LoVo (cell line): ENCODE measurements around the gene HLF.
A peak's percentile ranks its signal among the peaks of the same experiment; 100 is the strongest.

ENCODE experiments used
- DNase-seq: peaks from one replicate; pipeline ENCODE4 v3.0.0-alpha.2; 2016; ENCODE audit warnings: low spot score

HLF gene

GRCh38 chr17:55275894-55276804, 11.4 kb downstream of the HLF start:
- DNase-seq: no peak

- DNase-seq: no peak
Observed at GRCh38 chr17:55278173-55278961, 13.6 kb downstream of the HLF start.

GRCh38 chr17:55279203-55279602, 14.4 kb downstream of the HLF start:
- DNase-seq: no peak

- DNase-seq: no peak
Observed at GRCh38 chr17:55279788-55280187, 15.0 kb downstream of the HLF start.

GRCh38 chr17:55280212-55280611, 15.5 kb downstream of the HLF start:
- no peak for DNase-seq

GRCh38 chr17:55281649-55282378, 17.1 kb downstream of the HLF start:
- no peak for DNase-seq

- no peak for DNase-seq
Observed at GRCh38 chr17:55282379-55282702, 17.6 kb downstream of the HLF start.

DNA sequence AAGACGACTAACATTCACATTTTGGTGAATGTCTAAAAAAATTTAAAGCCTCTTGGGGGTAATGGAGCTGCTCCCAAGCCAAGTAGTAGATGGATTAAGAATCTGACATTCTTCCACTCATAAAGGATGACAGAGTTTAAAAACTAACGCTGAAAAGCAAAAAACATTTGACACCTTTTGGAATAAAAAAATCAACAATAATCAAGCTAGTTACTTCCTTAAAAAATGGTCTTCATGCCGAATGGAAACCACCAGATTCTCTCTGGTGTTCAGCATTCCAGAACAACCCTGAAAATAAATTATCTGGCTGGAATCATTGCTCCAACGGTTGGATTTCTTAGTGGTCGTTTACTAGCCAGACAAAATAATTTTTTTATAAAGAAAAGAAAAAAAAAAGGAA, 18.0 kb downstream of the HLF start:
- DNase-seq: no peak

DNA sequence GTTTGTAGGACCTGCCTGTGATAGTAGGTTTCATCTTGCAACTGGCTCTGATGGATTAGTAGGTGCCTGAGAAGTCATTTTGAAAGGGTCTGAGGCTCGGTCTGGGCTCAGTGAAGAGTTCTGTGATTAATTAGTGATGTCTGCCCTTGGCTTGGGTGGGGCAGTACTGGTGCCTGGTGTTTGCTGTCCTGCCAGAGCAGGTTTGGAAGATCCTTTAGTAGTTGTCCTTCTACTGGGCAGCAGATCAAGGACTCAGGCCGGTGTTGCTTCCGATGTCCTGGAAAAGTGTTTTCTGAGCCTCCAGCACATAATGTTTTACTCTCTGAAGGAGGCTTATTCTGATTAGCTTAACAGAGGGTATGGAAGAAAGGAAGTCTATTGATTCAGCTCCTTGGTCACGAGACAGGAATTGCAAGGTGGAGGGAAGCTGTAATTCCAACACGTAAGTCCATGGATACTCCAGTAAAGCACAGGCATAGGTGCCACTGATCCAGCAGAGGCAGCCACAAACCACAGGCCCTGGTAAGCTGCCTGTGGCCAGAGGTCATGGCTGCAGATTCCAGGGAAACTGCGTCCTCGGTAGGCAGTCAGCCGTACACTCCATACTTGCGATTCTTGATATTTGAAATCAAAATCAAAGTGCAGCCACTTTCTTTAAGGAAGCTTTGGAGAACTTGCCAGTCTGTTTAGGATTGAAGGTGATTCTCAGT, 18.7 kb downstream of the HLF start:
- DNase-seq: no peak

DNA sequence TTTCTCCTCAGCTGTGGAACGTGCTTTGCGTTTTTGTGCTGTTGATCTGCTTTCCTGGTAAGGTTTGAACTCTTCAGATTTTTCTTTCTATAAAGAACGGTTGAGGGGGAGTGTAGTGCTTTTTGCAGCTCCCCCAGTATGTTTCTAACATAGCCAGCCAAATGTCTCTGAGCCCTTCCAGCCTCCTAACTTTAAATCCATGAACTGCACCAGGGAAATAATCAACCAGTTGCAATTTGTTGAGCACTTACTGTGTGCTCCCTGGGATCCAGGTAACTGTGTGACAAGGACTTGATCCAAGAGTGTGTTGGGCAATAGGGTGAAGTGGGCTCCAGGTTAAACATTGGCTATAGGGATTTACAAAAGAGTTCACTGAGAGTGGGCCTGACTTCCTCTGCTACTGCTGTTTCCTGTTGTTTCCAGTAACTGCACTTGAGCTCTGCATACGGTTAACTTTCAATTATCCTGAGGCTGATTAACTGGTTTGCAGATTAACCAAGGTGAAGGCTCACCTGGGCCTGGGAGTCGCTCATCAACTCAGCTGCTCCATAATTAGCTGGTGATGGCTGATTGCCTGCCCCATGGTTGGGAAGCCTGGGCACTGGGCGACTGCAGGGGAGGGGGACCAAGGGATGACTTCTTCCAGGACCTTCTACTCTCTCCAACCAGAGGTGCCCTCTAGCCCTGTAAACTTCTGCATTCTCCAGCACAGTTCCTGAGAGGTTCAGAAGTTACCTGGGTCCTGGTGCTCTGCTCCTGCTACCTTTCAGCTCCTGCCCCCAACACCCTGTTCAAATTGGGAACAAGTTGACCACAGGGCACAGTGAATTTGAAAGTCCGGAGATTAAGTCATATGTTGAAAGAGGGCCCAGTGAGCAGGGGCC, 19.5 kb downstream of the HLF start:
- DNase-seq: no peak

DNA sequence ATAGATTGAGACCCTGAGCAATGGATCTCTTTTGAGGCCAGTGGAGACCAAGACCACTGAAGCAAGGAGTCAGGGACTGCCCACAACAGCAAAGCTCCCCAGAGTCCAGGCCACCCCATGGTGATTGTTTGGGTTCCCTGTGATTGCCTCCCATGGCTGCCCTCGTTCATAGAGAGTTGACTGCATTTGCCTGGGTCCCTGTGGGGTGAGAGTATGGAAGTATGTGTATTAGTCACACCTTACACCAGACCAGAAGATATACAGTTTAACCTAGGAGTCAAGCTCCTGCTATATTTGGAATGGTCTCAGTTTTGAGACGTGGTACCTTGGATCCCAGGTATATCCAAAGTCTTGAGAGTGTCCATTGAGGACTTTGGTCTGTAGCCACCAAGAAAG, 20.2 kb downstream of the HLF start:
- no peak for DNase-seq

DNA sequence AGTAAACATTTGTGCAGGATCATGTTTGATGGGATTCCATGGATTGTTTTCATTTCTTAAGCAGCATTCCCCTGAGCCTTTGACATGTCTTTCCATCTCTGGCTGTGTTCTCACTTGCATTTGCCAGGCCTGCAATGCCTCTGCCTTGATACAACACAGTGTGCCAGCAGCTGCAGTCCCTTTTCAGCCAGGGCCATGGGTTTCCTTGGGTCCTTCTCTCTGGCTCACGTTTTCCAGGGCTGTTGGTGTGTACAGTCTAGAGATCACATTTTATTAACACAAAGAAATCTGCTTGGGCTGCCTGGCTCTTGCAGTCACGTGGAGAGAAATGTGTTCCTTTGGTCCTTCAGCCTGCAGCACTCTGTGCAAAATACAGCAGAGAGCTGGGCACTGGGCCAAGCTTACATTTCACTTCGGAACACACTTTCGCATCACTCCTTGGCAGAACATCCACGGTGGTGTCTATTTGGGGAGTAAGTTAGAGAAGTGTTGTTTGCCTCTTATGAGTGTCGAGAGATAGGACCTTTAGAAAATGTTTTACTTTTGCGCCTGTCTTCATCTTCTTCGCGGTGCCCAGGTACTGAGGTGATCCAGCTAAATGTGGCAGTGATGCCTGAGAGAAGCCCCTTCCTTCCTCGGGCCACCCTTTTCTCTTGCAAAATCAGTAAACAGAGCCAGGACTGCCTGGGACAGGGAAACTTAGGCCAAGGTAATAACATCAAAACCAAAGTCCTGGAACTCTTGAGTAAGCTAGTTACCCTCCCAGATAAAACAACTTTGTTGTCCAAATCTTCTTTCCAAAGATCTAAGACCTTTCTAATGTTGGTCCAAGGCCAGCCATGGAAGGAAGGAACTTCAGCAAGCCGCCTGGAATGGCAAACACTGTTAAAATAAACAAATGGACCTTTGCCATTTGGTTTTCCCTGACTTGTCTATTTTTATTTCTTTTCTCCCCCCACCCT, 20.9 kb downstream of the HLF start:
- no peak for DNase-seq

GRCh38 chr17:55286681-55287589, 22.2 kb downstream of the HLF start:
- DNase-seq: peak; percentile 54

DNA sequence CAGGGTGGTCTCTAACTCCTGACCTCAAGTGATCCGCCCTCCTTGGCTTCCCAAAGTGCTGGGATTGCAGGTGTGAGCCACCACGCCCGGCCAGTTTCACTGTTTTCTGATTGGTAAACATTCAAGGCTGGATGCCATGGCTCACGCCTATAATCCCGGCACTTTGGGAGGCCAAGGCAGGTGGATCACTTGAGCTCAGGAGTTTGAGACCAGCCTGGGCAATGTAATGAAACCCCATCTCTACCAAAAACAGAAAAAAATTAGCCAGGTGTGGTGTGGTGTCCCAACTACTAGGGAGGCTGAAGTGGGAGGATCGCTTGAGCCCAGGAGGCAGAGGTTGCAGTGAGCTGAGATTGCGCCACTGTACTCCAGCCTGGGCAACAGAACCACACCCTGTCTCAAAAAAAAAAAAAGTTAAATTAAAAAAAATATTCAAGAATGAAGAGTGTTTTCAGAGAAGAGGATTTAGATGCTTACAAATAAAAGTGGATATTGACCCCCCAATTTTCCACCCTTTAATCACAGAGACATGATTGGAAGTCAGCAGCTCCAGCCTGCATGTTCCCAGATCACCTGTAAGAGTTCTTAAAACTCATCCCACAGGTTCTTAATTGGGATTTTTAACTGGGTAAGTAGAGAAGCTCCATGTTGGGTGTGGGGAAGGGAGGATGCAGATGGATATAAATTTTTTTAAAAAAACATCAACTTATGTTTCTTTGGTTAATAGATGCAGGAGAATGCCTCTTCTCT, 23.8 kb downstream of the HLF start:
- no peak for DNase-seq

GRCh38 chr17:55289106-55289446, 24.3 kb downstream of the HLF start:
- no peak for DNase-seq

GRCh38 chr17:55289978-55290377, 25.2 kb downstream of the HLF start:
- DNase-seq: no peak

- no peak for DNase-seq
Observed at GRCh38 chr17:55290492-55291113, 25.8 kb downstream of the HLF start.

DNA sequence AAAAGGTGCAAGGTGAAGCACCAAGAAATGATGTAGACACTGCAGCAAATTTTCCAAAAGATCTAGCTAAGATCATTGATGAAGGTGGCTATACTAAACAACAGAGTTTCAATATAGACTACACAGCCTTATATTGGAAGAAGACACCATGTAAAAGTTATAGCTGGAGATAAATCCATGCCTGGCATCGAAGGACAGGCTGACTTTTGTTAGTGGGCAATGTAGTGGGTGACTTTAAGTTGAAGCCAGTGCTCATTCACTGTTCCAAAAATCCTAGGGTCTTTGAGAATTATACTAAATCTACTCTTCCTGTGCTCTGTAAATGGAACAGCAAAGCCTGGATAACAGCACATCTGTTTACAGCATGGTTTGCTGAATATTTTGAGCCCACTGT, 26.4 kb downstream of the HLF start:
- no peak for DNase-seq
